ENCODE results near the gene RNU2-63P.
"Not testable (repeated sequence)": the region's sequence is repeated elsewhere in the genome, so short reads cannot be mapped to it uniquely, and the experiment has no call there.

RNU2-63P gene

DNA sequence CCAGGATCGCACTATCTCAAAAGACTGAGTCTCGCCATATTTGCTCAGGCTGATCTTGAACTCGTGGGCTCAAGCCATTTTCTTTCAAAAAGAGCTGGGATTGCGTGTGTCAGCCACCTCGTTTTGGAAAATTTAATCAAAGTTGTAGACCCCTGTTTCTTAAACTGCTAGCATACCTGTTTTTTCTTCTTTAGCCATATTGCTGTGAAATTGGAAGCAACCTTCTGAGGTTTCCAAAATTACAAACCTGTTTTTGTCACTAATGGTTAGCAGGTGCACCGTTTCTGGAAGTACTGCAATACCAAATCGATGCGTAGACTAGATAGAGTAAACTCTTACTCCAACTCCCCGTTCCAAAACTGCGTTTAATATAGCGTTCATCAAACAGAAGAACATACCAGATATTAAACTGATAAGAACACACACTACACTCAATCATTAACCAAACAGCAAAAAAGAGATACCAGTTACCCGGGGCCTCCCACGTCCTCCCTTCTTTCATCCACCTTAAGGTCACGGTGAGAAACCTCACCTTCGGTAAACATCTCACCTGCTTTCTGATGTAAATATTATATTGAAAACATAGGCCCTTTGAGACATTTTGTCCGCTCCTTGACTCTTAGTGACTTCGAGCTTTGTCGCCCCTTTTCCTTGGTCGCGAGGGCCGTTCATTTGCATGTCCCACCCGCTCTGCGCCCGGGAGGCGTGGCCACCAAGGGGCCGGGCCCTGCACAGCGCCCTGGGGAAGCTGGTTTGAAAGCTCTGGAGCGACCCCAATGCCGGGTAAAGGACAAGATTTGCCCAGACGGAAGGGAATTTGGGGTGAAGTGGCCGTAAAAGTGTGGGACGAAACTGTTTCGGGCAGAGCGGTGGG, at the start of gene RNU2-63P:
RNU2-63P (minus strand) TSS at position 462 of the 874 bp plus-strand sequence.
- peak; percentile 83 for DNase-seq (ENCODE audit: low spot score)

DNA sequence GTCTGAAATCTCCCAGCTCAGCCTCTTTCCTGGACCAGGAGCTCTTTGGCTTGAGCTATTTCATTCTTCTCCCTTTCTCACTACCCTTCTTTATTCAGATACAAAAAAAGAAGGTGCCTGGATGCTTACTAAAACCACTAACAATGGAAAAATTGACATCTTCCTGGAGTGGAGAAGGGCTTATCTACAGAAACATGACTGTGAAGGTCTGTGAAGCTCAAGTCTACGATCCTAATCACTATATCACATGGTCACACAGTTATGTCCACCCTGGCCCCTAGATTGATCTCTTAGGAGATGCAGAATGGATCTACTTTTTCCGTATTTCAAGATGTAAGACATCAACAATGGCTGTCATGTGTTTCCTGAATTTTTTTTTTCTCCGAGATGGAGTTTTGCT, 44.9 kb upstream of the RNU2-63P start:
- DNase-seq (ENCODE audit: low spot score): no peak

DNA sequence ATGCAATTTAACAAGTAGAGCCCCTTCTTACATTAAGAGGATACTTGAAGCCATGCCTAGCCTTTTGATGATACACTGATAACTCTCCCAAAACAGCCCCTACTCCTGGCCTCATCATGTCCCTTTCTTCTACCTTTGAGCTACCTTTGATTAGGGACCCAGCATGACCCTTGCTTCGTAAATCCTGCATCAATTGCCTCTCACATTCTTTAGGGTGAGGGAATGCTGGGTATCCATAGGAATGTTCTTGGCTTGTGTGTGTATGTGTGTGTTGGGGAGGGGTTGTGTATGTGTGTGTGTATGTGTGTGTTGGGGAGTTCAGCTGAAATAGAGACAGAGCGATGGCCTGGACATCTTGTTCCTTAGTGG, 44.5 kb upstream of the RNU2-63P start:
- no peak for DNase-seq (ENCODE audit: low spot score)

DNA sequence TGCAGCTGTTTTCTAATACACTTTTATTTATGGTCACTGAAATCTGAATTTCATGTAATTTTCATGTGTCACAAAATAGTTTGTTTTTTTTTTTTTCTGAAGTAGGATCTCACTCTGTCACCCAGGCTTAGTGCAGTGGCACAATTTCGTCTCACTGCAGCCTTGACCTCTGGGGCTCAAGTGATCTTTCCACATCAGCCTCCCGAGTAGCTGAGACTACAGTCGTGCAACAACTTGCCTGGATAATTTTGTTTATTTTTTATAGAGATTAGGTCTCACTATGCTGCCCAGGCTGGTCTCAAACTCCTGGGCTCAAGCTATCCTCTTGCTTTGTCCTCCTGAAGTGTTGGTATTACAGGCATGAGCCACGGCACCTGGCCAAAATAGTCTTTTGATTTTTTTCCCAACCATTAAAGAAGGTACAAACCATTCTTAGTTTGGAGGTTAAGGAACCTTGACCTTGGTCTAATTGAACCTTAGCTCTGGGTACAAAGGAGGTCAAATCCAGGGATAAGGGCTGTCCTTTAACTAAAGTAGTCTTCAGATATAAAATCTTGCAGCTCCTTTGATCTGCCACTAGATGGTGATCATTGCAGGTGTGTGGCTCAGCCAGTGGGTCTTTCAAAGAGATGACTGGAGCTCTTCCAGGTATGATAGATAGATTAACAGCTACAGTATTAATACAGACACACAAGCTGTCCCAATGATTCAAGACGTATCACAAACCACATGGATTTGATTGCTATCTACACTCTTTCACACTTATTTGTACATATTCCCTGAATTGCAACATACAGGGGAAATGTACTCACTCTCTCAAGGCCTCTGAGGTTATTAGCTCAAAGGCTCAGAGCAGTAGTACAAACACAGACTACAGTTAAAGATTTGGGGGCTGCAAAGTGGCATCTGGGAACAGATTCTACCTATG, 43.9 kb upstream of the RNU2-63P start:
- peak; percentile 71 for DNase-seq (ENCODE audit: low spot score)

DNA sequence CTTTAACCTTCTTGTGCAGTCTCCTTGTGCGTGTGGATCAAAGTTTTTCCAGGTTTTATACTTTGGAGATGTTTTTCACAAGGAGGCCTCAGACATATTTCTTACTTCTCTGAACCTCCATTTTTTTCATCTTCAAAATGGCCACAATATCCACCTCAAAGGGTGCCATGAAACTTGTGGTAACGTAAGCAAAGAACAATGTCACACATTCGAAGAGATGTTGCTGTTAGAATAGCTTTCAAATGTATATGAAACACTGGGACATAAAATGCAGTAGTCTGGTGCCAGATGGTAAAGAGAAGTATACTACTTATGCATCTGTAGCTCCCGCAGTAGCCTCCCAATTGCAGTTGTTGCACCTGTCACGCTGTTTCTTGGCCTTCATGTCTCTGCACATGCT, 41.8 kb upstream of the RNU2-63P start:
- DNase-seq (ENCODE audit: low spot score): no peak

DNA sequence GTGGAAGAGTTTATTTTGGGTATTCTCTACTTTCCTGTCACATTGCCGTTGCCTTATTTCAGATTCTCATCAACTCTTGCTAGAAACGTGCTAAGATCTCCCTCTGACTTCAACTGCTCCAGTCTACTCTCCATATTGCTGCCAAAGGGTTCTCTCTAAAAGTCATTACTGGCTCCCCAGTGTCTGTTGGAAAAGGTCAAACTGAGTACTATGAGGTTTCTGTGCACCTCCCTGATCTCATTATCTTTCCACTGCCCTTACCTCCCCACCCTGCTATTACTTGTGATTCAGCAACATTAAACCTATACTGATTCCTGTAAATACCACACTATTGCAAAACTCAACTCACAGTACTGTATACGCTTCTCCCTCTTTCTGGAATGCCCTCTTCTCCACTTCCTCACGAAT, 41.1 kb upstream of the RNU2-63P start:
- DNase-seq (ENCODE audit: low spot score): no peak

DNA sequence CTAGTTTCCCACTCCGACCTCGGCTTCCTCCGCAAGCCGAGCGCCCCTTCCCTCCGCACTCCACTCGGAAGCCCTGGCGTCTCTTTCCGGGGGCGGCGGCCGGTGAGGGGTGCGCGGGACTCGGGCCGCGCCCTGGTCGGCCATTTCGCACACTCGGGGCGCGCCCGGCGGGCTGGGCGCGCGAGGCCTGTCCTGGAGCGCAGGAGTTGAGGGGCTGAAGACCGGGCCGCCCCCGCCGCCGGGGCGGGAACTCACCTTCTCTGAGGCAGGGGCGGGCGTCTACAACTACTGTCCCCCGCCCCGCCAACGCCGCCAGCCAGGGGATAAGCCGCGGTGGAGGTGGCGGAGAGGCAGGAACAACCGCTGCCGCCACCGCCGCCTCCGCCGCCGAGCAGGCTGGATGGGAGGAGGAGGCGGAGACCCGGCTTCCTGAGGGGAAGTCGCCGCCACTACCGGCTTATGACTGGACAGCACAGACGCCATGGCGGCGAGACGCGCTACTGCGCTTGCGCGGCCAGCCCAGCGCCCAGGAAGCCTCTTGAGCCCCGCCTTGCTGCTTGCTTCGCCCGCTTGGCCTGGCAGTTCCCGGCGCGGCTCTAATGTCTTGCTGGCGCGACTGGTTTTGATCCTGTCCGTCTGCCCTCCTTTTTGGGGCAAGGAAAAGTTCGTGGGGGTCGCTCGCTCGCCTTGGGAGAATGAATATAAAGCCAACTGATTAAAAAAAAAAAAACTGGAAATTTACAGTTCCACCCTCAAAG, 39.2 kb upstream of the RNU2-63P start, which contains the start of gene KRCC1:
KRCC1 (minus strand) TSS at position 413 of the 758 bp plus-strand sequence. CDS start 27,220 bp downstream, outside the sequence.
- peak; percentile 96 for DNase-seq (ENCODE audit: low spot score)

DNA sequence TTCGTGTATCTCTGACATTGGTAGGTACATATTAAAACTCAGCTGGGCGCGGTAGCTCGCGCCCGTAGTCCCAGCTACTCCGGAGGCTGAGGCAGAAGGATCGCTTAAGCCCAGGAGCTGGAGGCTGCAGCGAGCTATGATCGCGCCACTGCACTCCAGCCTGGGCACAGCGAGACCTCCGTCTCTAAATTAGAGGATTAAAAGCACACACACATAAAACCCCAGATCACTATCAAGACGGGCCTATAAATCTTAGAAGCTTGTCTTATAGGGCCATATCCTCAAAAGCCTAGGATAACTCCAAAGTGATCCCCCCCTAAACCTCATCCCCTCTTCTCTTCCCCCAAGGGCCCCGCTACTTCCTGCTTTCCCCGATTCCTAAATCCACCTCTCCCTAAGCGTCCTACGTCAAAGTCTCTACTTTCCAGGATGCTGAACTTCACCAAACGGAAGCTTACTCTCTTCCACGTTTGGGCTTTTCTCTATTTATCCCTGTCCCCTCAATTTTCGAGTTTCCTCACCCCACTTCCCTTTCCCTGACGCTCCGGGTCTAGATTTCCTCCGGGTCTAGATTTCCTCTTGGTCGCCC, 38.5 kb upstream of the RNU2-63P start:
- DNase-seq (ENCODE audit: low spot score): no peak

DNA sequence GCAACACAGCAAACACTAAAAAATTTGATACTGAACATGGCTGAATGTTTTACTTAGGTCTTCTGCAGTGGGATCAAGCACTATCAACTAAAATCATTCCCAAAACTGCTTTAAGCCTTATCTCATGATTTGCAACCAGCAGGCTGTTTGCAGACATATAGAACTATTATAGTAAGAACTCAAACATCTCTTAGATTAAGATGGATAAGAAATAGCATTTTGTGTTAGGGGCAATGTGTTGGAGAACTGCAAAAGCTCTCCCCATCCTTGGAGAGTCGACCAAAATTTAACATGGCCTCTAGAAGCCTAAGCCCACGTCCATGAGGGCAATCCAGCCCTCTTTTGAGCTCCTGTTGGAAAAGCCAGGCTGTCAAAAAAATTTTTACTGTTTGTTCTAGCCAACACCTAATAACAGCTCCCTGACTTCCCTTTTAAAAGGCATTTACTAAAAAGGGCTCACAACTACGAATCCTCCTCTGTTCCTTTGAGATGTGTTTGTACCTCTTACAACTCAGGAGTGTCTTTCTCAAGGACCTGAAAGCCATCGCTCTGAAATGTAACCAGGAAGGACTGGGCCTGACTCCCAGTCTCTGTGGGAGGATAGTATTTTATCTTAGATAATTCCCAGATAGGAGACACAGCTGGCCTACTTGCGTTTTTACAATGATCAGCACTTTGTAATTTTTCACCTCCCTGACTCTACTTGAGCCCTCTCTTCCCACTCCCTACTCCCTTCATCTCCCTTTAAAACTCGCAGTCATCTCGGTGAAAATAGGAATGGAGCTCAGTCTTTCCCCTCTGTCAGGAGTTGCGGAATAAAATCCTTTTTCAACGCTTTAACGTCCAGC, 37.8 kb upstream of the RNU2-63P start:
- DNase-seq (ENCODE audit: low spot score): no peak

DNA sequence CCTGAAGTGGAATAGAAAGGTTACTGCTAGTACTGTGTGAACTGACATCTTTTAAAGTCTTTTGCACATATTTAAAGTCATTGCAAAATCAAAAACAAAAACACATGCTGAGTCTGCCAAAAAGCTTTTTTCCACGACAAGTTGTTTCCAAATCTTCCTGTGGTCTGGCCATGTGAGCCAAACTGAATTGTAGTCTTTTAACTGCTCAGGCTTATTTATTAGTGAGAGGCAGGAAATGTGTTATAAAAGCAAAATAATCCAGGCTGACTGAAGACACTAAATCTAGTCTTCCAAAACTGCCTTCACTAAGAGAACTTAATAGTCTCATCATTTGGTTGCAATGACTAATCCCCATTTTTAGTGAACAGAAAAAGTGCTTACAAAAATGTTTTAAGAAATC, 36.9 kb upstream of the RNU2-63P start:
- DNase-seq (ENCODE audit: low spot score): no peak

DNA sequence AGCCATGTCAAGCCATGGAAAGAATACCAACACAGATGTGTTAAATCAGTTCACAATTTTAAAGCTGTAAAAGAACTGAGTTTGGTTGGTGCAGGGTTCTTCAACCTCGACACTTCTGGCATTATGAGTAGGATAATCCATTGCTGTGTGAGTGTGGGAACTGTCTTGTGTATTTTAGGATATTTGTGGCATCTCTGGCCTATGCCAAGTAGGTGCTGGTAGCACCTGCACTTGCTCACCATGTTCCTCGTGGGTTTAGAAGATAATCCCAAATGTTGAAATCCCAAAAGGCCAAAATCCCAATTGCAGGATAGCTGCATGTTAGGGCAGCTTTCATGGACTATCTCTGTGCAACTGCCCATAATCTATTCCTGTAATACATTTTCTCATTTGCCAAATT, 35.4 kb upstream of the RNU2-63P start:
- DNase-seq (ENCODE audit: low spot score): no peak

DNA sequence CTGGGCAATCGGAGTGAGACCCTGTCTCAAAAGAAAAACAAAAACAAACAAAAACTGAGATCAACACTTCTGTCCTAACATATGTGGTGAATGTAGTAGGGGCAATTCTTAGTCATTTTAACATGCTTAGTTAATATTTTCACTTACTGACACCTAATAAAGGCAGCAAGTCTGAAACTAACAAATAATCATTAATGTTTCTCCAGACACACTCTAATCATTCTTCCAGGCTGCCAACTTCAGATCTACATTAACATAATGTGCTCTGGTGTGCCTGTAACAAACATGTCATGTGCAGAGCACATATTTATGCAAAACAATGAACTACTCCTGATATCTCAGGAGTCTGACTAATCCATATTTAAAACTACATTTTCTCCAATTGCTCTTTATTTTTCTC, 33.3 kb upstream of the RNU2-63P start:
- DNase-seq (ENCODE audit: low spot score): no peak

DNA sequence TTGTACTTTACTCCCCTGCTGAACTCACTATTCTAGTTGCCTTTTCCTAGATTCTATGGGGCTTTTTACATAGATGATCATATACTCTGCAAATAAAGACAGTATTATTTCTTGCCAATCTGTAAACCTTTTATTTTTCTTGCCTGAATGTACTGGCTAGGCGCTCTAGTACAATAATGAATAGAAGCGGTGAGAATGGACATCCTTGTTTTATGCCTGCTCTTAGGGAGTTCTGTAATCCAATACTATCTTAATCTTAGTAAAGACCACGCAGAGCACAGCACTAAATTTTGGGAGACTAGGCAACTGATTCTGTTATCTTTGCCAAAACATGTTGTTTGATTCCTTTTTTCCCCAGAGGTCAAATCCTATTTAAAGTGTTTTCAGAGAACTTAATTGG, 32.2 kb upstream of the RNU2-63P start:
- DNase-seq (ENCODE audit: low spot score): no peak

DNA sequence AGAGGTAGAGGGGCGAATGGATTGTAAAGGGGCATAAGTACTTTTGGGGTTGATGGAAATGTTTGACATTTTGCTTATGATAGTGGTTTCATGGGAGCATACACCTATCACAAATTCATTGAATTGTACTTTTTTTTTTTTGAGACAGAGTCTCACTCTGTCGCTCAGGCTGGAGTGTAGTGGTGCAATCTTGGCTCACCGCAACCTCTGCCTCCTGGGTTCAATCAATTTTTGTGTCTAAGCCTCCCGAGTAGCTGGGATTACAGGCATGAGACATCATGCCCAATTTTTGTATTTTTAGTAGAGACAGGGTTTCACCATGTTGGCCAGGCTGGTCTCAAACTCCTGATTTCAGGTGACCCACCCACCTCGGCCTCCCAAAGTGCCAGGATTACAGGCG, 29.2 kb upstream of the RNU2-63P start:
- DNase-seq (ENCODE audit: low spot score): not testable (repeated sequence)

DNA sequence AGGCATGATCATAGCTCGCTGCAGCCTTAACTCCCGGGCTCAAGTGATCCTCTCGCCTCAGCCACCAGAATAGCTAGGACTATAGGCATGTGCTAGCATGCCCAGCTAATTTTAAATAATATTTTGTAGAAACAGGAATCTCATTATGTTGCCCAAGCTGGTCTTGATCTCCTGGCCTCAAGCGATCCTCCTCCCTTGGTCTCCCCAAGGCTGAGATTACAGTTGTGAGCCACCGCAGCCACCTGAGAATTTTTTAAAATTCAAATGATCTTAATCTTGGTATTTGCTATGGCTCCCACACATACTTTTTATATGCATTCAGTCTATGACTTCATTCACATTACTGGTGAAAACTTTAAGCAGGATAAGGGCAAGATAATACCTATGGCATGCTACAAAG, 26.1 kb upstream of the RNU2-63P start:
- no peak for DNase-seq (ENCODE audit: low spot score)

DNA sequence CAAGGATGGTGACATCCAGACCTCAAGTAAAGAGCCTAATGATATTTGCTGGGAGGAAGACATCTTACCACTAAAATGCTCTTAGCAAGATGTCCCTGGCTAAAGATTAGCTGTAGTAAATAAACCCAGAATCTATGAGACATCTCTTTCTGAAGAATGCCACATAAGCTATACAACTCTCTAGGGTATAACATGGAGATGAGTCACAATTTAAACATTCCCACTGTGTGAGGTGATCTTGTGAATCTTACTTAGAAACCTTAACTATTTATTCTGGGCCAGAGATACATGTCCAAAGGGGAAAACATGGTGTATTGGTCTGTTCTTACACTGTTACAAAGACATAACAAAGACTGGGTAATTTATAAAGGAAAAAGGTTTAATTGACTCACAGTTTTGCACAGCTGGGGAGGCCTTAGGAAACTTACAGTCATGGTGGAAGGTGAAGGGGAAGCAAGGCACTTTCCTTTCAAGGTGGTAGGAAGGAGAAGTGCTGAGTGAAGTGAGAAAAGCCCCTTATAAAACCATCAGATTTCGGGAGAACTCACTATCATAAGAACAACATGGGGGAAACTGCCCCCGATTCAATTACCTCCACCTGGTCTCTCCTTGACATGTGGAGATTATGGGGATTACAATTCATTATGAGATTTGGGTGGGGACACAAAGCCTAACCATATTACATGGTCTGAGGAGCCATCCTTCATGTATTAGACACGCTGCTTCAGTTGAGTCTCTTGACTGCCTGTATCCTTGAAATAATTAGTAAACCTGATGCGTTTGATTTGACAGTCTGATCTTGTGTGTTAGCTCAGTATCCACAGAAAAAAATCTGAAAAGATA, 22.1 kb upstream of the RNU2-63P start:
- no peak for DNase-seq (ENCODE audit: low spot score)

DNA sequence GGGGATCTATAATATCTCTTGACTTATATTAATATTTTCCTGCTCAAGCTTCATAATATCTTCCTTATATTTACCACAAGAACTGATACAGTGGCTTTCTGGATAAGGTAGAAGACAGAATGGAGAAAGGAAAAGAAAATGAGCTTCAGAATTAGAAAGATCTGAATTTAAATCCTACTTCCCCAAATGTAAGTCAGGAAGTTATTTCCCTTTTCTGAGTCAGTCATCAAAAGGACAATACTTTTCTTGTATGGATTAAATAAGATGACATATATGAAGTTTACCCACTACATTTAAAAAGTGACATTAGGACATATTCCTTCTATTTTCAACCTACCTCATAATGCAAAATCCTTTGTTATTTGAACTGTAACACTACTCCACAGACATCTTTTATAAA, 20.3 kb upstream of the RNU2-63P start:
- DNase-seq (ENCODE audit: low spot score): no peak

DNA sequence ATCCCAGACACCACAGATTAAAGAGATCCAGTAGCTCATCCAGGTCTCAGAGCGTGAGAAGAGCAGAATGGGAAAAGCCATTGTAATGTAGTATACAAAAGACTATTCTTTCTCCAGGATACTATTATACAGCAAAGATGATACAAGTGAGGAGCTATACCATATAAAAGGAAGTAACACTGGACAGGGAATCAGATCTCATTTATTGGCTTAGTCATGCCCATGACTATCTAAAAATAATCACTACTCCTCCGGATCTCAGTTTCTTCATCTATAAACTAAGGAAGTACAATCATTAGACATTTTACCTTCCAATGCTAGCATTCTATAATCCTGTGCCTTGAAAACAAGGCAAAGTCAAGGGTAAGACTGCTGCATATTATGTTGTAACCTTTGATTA, 19.8 kb upstream of the RNU2-63P start:
- no peak for DNase-seq (ENCODE audit: low spot score)

DNA sequence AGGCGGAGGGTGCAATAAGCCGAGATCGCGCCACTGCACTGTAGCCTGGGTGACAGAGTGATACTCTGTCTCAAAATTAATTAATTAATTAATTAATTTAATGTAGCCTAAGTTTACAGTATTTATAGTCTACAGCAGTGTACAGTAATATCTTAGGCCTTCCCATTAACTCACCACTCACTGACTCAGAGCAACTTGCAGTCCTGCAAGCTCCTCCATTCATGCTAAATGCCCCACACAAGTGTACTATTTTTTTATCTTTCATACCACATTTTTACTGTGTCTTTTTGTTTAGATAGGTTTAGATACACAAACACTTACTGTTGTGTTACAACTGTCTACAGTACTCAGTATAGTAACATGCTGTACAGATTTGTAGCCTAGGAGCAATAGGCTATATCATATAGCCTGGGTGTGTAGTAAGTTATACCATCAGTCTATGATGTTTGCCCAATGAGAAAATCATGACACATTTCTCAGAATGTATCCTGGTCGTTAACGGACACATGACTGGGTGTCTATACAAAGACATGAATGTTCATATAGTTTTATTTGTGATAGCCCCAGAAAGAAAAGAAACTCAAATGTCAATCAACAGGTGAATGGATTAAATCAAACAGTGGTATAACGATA, 15.8 kb upstream of the RNU2-63P start:
- no peak for DNase-seq (ENCODE audit: low spot score)
